Bone marrow (tissue), 2 donors: ENCODE data around the gene FBXO39.
"Not testable (repeated sequence)": the region's sequence is repeated elsewhere in the genome, so short reads cannot be mapped to it uniquely, and the experiment has no call there.

ENCODE experiments used
- DNase-seq, 2 donors: peaks; one replicate each; lab custom pipeline; 2025; lab: John Stamatoyannopoulos, UW

The FBXO39 gene

GRCh38 chr17:6793748-6794493, 17.9 kb downstream of the FBXO39 start:
- DNase-seq: no peak

GRCh38 chr17:6796017-6796886, 20.2 kb downstream of the FBXO39 start:
- no peak for DNase-seq

GRCh38 chr17:6796887-6797490, 21.0 kb downstream of the FBXO39 start:
- no peak for DNase-seq

GRCh38 chr17:6797718-6798351, 21.8 kb downstream of the FBXO39 start:
- DNase-seq: no peak

- no peak for DNase-seq
Observed at GRCh38 chr17:6799738-6800137, 23.7 kb downstream of the FBXO39 start.

GRCh38 chr17:6800422-6801027, 24.5 kb downstream of the FBXO39 start:
- DNase-seq: no peak

GRCh38 chr17:6811510-6811909, 35.5 kb downstream of the FBXO39 start:
- DNase-seq: no peak

- DNase-seq: no peak
Observed at GRCh38 chr17:6812295-6812694, 36.3 kb downstream of the FBXO39 start.

- DNase-seq: no peak
Observed at GRCh38 chr17:6815775-6816174, 39.8 kb downstream of the FBXO39 start.

GRCh38 chr17:6816368-6816767, 40.4 kb downstream of the FBXO39 start:
- DNase-seq: not testable (repeated sequence)

GRCh38 chr17:6818938-6819337, 42.9 kb downstream of the FBXO39 start:
- DNase-seq: no peak

GRCh38 chr17:6823011-6823442, 47.0 kb downstream of the FBXO39 start:
- DNase-seq: no peak

GRCh38 chr17:6830383-6830986, 54.5 kb downstream of the FBXO39 start:
- DNase-seq: no peak

- peak in 1 of 2 donors; percentile 53 for DNase-seq
Observed at GRCh38 chr17:6831661-6832263, 55.7 kb downstream of the FBXO39 start, which contains the start of gene TEKT1. Gene TEKT1 (minus strand): TSS chr17:6831729. CDS start chr17:6830376, 1,353 bp downstream.
